ENCODE results near the gene REV3L.
"Not testable (repeated sequence)": the region's sequence is repeated elsewhere in the genome, so short reads cannot be mapped to it uniquely, and the experiment has no call there.

REV3L gene

DNA sequence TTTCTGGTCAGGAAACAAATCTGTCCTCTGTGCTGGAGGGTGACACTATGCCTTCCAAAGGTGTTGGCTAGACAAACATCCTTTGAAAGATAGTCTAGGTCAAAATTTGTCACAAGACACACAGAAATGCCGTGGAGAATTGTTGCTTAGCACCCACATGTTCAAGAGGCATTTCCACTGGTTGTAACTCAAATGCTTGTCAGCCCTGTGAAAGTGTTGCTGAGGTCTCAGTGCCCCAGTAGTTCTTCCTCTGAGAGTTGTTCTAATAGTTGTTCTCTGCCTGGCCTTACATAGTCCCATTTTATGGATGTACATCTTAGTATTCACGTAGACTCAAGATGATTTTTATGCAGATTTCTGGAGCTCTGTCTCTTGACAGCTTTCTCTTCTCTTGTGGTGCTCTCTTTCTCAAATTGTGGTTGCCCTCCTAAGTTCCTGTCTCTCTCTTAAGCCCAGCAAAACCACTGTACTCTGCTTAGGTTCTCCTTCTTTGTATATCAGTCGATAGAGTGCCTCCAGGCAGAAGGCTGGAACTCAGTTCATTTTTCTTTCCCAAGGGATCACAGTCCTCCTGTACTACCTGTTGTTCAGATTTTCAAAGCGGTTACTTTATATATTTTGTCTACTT lies 39.5 kb upstream of the REV3L start:
- peaks cover 4% of the 10 kb centered on the region; the same call in 1 of the 2 replicates for H3K9me3 ChIP-seq (ENCODE audit: low read depth, low read length)
- H3K36me3 ChIP-seq (ENCODE audit: insufficient read depth, low read length) = peaks cover 14% of the 10 kb centered on the region; the same call in 1 of the 2 replicates
- H3K4me3 ChIP-seq = no peak overlapping the region
- H3K9ac ChIP-seq (ENCODE audit: insufficient read length) = no peak overlapping the region
- DNase-seq (ENCODE audit: low read depth, low spot score) = no peak
- TF ChIP-seq FOXP2 (optimal IDR thresholded peaks at IDR 0.05; ENCODE audit: control extremely low read depth, extremely low read length, insufficient read depth) = no peak
- TF ChIP-seq POLR2AphosphoS5 (IDR thresholded peaks at IDR 0.05; ENCODE audit: borderline replicate concordance, low read depth, low read length) = no peak
- TF ChIP-seq EZH2 (IDR thresholded peaks at IDR 0.05) = no peak
- H3K27ac ChIP-seq = peak overlapping the region; percentile 97

DNA sequence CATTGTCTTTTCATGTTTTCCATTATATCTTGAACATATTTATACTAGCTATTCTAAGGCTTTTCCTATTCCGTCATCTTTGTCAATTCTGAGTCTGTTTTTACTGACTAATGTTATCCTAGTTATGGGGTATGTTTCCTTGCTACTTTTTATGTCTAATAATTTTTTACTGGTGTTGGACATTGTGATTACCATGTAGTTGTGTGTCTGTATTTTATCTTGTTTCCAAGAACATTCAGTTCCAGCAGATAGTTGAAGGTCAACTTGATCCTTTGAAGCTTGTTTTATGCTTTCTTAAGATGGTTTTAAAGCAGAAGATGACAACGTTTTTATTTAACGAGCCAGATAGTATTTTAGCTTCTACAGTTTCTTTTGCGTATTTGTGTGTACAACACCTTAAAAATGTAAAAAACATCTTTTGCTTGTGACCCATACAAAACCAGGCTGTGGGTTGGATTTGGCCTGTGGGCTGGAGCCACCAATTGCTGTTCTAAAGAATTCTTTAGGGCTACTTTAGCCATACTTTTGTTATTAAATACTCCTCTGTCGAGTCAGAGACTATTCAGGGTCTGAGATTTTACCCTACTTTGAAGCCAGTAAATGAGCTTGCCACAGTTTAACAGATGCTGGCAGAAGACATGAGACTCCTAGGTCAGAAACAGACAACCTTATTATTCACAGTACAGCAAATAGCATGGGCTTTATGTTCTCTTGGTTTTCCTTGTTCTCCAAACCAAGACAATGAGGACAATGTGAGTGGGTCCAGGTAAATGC lies 38.7 kb upstream of the REV3L start:
- no peak for DNase-seq (ENCODE audit: low read depth, low spot score)
- H3K9me3 ChIP-seq (ENCODE audit: low read depth, low read length) = peaks cover 4% of the 10 kb centered on the region; the same call in 1 of the 2 replicates
- TF ChIP-seq FOXP2 (optimal IDR thresholded peaks at IDR 0.05; ENCODE audit: control extremely low read depth, extremely low read length, insufficient read depth) = no peak
- TF ChIP-seq POLR2AphosphoS5 (IDR thresholded peaks at IDR 0.05; ENCODE audit: borderline replicate concordance, low read depth, low read length) = no peak
- no peak for TF ChIP-seq EZH2 (IDR thresholded peaks at IDR 0.05)
- H3K4me3 ChIP-seq = no peak overlapping the region
- peaks cover 14% of the 10 kb centered on the region; the same call in 1 of the 2 replicates for H3K36me3 ChIP-seq (ENCODE audit: insufficient read depth, low read length)
- peak overlapping the region; percentile 97; the same call in 1 of the 2 replicates for H3K27ac ChIP-seq
- no peak overlapping the region for H3K9ac ChIP-seq (ENCODE audit: insufficient read length)

DNA sequence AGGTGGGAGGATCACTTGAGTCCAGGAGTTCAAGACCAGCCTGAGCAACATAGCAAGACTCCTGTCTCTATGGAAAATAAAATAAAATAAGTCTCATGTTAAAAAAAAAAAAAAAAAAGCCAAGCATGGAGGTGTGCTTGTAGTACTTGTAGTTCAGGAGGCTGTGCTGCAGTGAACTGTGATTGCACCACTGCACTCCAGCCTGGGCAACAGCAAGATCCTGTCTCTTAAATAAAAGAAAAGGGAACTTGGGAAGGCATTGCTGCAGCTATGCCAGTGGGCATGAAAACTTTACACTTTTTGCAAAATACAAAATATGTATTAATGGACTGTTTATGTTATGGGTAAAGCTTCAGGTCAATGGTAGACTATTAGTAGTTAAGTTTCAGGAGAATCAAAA lies 37.5 kb upstream of the REV3L start:
- TF ChIP-seq POLR2AphosphoS5 (IDR thresholded peaks at IDR 0.05; ENCODE audit: borderline replicate concordance, low read depth, low read length) = no peak
- TF ChIP-seq FOXP2 (optimal IDR thresholded peaks at IDR 0.05; ENCODE audit: control extremely low read depth, extremely low read length, insufficient read depth) = no peak
- TF ChIP-seq EZH2 (IDR thresholded peaks at IDR 0.05) = no peak
- H3K36me3 ChIP-seq (ENCODE audit: insufficient read depth, low read length) = peaks cover 14% of the 10 kb centered on the region; the same call in 1 of the 2 replicates
- H3K27ac ChIP-seq = no peak overlapping the region
- H3K9me3 ChIP-seq (ENCODE audit: low read depth, low read length) = peaks cover 4% of the 10 kb centered on the region; the same call in 1 of the 2 replicates
- no peak overlapping the region for H3K9ac ChIP-seq (ENCODE audit: insufficient read length)
- H3K4me3 ChIP-seq = no peak overlapping the region
- DNase-seq (ENCODE audit: low read depth, low spot score) = no peak

DNA sequence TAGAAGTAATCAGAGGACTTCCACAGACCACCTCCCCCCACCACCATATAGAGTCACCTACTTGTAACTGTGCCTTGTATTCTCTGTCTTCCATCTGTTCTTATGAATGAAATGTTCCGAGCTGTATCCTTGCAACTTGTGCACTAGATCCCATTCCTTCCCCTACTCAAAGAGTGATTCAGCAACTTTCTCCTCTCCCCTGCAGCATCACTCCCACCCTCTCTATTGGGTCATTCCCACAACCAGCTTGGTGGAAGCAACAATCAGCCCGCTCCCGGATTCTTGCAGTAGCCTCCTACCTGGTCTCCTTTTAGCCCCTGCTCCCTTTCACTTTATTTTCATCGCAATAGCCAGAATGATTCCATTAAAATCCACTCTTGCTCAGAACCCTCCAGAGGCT lies 34.9 kb upstream of the REV3L start:
- no peak for DNase-seq (ENCODE audit: low read depth, low spot score)

DNA sequence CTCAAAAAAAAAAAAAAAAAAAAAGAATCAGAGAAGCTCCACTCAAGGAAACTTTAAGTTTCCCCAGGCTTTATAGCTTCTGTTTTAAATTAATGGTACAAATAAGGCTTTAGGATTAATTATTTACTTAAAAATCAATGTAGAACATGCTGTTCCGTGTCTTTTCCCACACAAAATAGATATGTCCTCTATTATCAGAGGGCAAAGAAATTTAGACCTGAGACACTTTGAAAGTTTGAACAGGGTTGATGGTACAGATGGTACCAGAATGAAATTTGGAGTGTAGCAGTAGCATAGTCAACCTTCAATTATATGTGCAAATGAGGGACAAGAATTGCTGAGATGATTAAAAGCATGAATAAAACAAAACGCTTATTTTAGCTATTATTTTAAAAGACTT lies 32.2 kb upstream of the REV3L start:
- DNase-seq (ENCODE audit: low read depth, low spot score) = no peak
- no peak overlapping the region for H3K4me3 ChIP-seq
- TF ChIP-seq EZH2 (IDR thresholded peaks at IDR 0.05) (no peak), FOXP2 (optimal IDR thresholded peaks at IDR 0.05; ENCODE audit: control extremely low read depth, extremely low read length, insufficient read depth) (no peak), POLR2AphosphoS5 (IDR thresholded peaks at IDR 0.05; ENCODE audit: borderline replicate concordance, low read depth, low read length) (no peak)

More for the DNA sequence above, 34.9 kb upstream of the REV3L start:
- Histone ChIP-seq H3K9me3 (ENCODE audit: low read depth, low read length) (peaks cover 4% of the 10 kb centered on the region; the same call in 1 of the 2 replicates), H3K36me3 (ENCODE audit: insufficient read depth, low read length) (peaks cover 14% of the 10 kb centered on the region; the same call in 1 of the 2 replicates), H3K4me3 (no peak overlapping the region), H3K27ac (peak overlapping the region; percentile 56; the same call in 1 of the 2 replicates), H3K9ac (ENCODE audit: insufficient read length) (no peak overlapping the region)
- no peak for TF ChIP-seq POLR2AphosphoS5 (IDR thresholded peaks at IDR 0.05; ENCODE audit: borderline replicate concordance, low read depth, low read length)
- TF ChIP-seq EZH2 (IDR thresholded peaks at IDR 0.05) = no peak
- no peak for TF ChIP-seq FOXP2 (optimal IDR thresholded peaks at IDR 0.05; ENCODE audit: control extremely low read depth, extremely low read length, insufficient read depth)

DNA sequence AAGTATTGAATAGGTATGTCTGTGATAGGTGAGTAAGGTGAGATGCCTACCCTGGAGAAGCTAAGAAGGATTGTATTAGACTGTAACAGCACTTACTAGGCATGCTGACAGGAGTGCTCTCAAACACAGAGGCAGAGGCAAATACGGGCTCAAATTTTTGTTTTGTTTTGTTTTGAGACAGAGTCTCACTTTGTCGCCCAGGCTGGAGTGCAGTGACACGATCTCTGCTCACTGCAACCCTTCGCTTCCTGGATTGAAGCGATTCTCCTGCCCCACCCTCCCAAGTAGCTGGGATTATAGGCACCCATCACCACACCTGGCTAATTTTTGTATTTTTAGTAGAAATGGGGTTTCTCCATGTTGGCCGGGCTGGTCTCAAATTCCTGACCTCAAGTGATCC lies 31.5 kb upstream of the REV3L start:
- H3K9ac ChIP-seq (ENCODE audit: insufficient read length); H3K4me3 ChIP-seq; H3K9me3 ChIP-seq (ENCODE audit: low read depth, low read length); H3K27ac ChIP-seq; DNase-seq (ENCODE audit: low read depth, low spot score); H3K36me3 ChIP-seq (ENCODE audit: insufficient read depth, low read length): not testable (repeated sequence)

More for the DNA sequence above, 32.2 kb upstream of the REV3L start:
- Histone ChIP-seq H3K9ac (ENCODE audit: insufficient read length) (no peak overlapping the region), H3K36me3 (ENCODE audit: insufficient read depth, low read length) (no peaks in the 10 kb centered on the region), H3K27ac (no peak overlapping the region), H3K9me3 (ENCODE audit: low read depth, low read length) (no peaks in the 10 kb centered on the region)

DNA sequence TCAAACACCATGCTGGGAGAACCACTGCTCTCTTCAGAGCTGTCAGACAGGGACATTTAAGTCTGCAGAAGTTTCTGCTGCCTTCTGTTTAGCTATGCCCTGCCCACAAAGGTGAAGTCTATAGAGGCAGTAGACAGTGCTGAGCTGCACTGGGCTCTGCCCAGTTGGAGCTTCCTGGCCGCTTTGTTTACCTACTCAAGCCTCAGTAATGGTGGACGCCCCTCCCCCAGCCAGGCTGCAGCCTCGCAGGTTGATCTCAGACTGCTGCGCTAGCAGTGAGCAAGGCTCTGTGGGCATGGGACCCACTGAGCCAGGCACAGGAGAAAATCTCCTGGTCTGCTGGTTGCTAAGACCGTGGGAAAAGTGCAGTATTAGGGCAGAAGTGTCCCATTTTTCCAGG lies 24.2 kb upstream of the REV3L start:
- not testable (repeated sequence) for H3K27ac ChIP-seq; H3K9me3 ChIP-seq (ENCODE audit: low read depth, low read length); H3K4me3 ChIP-seq; H3K36me3 ChIP-seq (ENCODE audit: insufficient read depth, low read length); H3K9ac ChIP-seq (ENCODE audit: insufficient read length); DNase-seq (ENCODE audit: low read depth, low spot score)

DNA sequence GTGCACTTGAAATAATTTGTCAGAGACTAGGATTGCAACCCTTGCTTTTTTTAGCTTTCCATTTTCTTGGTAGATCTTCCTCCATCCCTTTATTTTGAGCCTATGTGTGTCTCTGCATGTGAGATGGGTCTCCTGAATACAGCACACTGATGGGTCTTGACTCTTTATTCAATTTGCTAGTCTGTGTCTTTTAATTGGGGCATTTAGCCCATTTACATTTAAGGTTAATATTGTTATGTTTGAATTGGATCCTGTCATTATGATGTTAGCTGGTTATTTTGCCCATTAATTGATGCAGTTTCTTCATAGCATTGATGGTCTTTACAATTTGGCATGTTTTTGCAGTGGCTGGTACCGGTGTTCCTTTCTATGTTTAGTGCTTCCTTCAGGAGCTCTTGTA lies 22.5 kb upstream of the REV3L start:
- H3K9ac ChIP-seq (ENCODE audit: insufficient read length); H3K27ac ChIP-seq; H3K4me3 ChIP-seq; H3K9me3 ChIP-seq (ENCODE audit: low read depth, low read length); DNase-seq (ENCODE audit: low read depth, low spot score); H3K36me3 ChIP-seq (ENCODE audit: insufficient read depth, low read length): not testable (repeated sequence)

DNA sequence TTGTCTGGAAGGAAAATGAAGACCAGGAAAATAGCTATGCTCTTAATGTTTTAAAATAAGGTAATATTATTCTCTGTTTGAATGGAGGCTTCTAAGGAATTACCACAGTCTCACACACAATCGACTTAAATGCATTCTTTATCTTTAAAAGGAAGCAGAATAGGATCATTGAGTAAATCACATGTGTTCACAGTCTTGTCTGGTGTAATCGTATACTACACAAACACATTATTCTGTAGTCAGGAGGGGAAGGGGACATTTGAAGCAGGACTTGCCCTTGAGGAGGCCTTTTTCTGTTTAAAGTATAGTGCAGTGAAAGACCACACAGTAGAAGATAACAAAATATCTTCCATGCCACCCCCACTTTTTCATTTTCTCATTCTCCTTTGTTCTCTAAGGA lies 20.6 kb upstream of the REV3L start:
- DNase-seq (ENCODE audit: low read depth, low spot score) = no peak
- H3K4me3 ChIP-seq = peak overlapping the region; percentile 66
- H3K36me3 ChIP-seq (ENCODE audit: insufficient read depth, low read length) = no peaks in the 10 kb centered on the region
- peak overlapping the region; percentile 68 for H3K9ac ChIP-seq (ENCODE audit: insufficient read length)
- H3K9me3 ChIP-seq (ENCODE audit: low read depth, low read length) = no peaks in the 10 kb centered on the region
- TF ChIP-seq EZH2 (IDR thresholded peaks at IDR 0.05) = no peak
- H3K27ac ChIP-seq = peak overlapping the region; percentile 94

Data from SK-N-MC (cell line).